ENCODE measurements around the gene FASTK.

DNA sequence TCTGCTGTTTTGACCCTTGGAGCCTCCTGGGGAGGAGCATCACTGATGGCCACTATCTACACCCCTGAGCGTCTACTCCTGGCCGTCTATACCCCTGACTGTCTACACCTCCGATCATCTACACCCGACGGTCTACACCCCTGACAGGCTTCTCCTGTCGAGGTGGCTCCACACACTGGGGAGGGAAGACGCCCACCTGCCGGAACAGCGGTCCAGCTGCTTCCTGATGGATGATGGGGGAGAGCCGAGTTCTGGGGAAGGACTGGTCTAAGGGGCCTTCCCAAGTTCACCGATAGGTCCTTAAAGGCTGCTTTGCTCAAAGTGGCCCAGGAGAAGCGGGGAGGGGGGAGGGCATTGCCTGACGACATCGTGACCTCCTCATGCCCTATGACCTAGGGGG, 47.5 kb upstream of the FASTK start:
- no peak for TF ChIP-seq RAD21 (IDR thresholded peaks at IDR 0.05; ENCODE audit: low read length)
- TF ChIP-seq POLR2A (IDR thresholded peaks at IDR 0.05; ENCODE audit: low read depth, low read length) = no peak
- TF ChIP-seq, protein P1, sequence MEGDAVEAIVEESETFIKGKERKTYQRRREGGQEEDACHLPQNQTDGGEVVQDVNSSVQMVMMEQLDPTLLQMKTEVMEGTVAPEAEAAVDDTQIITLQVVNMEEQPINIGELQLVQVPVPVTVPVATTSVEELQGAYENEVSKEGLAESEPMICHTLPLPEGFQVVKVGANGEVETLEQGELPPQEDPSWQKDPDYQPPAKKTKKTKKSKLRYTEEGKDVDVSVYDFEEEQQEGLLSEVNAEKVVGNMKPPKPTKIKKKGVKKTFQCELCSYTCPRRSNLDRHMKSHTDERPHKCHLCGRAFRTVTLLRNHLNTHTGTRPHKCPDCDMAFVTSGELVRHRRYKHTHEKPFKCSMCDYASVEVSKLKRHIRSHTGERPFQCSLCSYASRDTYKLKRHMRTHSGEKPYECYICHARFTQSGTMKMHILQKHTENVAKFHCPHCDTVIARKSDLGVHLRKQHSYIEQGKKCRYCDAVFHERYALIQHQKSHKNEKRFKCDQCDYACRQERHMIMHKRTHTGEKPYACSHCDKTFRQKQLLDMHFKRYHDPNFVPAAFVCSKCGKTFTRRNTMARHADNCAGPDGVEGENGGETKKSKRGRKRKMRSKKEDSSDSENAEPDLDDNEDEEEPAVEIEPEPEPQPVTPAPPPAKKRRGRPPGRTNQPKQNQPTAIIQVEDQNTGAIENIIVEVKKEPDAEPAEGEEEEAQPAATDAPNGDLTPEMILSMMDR (conservative IDR thresholded peaks at IDR 0.05; ENCODE audit: low read depth, low read length) = no peak
- no peak for TF ChIP-seq CHD1 (IDR thresholded peaks at IDR 0.05; ENCODE audit: low read depth, low read length)
- no peak for TF ChIP-seq RFX5 (IDR thresholded peaks at IDR 0.05; ENCODE audit: low read depth, low read length)
- TF ChIP-seq SMC3 (IDR thresholded peaks at IDR 0.05; ENCODE audit: low read depth, low read length) = no peak
